Peyer's patch (tissue), 4 donors: ENCODE data around the gene RIC8B.

Experiments used
- CTCF ChIP-seq, 6 experiments: fragments of 450-650 bp in 4 of 6; fragments of 200-600 bp in 2 of 6; sonication (generic) in 1 of 6; IDR thresholded peaks; one replicate each; pipeline ENCODE4 v1.5.1; 2017 to 2019; ENCODE audit warnings: antibody characterized with exemption in 6 of 6, mild to moderate bottlenecking in 3 of 6, moderate library complexity in 1 of 6
- POLR2A ChIP-seq, 2 donors: fragments of 450-650 bp; IDR thresholded peaks; one replicate each; pipeline ENCODE4 v1.5.1; 2017; ENCODE audit warnings: antibody characterized with exemption in 2 of 2, mild to moderate bottlenecking in 2 of 2, moderate library complexity in 2 of 2

DNA sequence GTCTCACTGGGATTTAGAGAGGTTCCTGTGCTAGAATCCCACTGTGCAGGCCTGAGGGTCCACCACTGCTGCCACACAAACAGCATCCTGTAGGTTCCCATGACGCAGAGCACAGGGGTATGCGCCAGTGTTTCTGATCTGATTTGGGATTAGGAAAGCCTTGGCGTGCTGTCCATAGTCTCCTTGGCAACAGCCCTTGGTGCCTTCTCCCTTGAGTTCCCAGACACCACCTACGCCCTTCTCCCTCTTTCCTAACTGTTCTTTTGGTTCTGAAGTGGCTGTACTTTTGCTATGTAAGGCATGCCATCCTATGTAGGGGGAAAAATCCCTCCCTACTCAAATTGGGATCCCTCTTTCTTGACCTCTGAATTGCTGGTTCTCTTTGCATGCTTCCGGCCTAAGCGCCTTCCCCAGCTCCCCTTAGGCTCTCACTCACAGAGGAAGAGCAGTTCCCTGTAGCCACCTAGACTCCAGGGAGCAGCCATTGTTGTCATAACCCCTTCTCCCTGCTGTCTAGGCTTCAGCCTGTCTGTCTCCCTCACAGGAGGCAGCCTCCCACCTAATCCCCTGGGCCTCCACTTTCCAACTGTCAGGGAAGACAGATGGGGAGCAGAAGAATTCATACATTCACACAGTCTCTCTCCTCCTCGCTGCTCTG lies 14.8 kb upstream of the RIC8B start:
- no peak for TF ChIP-seq CTCF (IDR thresholded peaks at IDR 0.05)
- TF ChIP-seq POLR2A (IDR thresholded peaks at IDR 0.05), result no peak
